ENCODE data around the gene TBC1D9B. TPM values are rescaled to one million over a fixed set of nuclear protein-coding genes. Genes with fewer than 3 reads are reported as not detected.

TBC1D9B gene
- total RNA-seq, 4 donors from 2014 or later = 58.8 to 439 (median 212) TPM

DNA sequence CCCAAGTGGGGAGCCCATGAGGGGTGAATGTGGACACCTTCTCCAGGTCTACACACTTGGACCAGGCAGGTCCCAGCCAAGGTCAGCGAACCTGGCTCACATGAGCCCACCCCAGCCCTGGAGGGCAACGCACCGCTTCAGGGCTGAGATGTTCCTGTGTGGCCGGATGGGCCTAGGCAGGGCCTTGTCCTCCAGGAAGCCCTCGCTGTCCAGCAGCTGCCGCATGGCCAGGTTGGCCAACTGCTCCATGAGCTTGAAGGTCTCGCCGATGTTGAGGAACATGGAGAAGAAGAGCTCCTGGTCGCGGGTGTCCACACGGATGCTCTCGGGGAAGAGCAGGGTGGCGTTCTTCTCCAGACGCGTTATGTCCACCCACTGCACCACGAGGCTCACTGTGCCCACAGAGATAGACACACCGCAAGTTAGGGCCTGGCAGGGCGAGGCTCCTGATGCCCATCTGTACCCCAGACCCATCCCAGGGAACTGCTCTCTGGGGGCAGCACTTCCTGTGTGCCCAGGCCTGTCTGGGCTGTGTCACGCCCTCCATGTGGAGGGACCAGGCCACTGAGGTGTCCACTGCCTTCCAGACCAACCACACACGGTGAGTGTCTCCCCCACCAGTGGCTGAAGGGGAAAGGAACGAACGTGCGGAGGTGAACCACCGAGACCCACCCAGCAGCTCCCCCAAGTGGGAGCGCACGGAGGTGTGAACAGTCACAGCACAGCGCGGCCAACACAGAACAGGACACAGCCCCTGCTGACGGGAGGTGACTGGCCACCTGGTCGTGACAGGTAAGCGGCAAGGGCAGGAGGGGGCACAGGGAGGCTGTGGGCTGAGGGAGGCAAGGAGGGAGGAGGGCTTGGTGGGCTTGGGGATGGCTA, 14.4 kb downstream of the TBC1D9B start:
- H3K27me3 ChIP-seq = no peaks in the 10 kb centered on the region
- no peak overlapping the region for H3K4me3 ChIP-seq
- no peak for ATAC-seq
- no peak overlapping the region for H3K27ac ChIP-seq
- no peaks in the 10 kb centered on the region for H3K4me1 ChIP-seq
- peaks cover 0 to 100% of the 10 kb centered on the region in 2 donors for H3K36me3 ChIP-seq
- no peaks in the 10 kb centered on the region for H3K9me3 ChIP-seq
- 100% methylated on average over 1 of the region's 31 CpGs for WGBS, 2 donors (ENCODE audit: low coverage in 1 of 2)
- TF ChIP-seq EP300 (IDR thresholded peaks at IDR 0.05) (no peak), POLR2A (IDR thresholded peaks at IDR 0.05) (no peak), POLR2AphosphoS5 (IDR thresholded peaks at IDR 0.05) (no peak)
- TF ChIP-seq, protein P1, sequence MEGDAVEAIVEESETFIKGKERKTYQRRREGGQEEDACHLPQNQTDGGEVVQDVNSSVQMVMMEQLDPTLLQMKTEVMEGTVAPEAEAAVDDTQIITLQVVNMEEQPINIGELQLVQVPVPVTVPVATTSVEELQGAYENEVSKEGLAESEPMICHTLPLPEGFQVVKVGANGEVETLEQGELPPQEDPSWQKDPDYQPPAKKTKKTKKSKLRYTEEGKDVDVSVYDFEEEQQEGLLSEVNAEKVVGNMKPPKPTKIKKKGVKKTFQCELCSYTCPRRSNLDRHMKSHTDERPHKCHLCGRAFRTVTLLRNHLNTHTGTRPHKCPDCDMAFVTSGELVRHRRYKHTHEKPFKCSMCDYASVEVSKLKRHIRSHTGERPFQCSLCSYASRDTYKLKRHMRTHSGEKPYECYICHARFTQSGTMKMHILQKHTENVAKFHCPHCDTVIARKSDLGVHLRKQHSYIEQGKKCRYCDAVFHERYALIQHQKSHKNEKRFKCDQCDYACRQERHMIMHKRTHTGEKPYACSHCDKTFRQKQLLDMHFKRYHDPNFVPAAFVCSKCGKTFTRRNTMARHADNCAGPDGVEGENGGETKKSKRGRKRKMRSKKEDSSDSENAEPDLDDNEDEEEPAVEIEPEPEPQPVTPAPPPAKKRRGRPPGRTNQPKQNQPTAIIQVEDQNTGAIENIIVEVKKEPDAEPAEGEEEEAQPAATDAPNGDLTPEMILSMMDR (IDR thresholded peaks at IDR 0.05) = no peak

DNA sequence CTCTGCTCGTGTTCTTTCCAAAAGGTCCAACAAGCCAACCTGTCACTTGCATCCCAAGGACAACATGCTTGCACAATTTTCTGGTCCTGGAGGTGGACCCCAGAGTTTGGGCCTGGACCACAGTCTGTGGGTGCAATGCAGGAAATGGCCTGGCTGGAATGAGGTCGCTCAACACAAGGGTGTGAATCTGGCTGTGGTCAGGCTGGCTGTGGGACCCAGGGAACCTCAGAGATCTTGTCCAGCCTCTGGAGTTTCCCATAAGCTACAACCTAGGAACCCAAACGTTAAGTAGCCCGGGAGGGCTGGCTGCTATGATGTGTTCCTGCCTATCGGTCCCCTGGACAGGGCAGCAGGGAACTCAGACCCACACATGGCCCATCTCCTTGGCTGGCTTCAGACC, 15.4 kb downstream of the TBC1D9B start:
- Histone ChIP-seq H3K4me3 (no peak overlapping the region), H3K9me3 (no peaks in the 10 kb centered on the region), H3K4me1 (no peaks in the 10 kb centered on the region), H3K36me3 (peaks cover 0 to 100% of the 10 kb centered on the region in 2 donors), H3K27ac (no peak overlapping the region), H3K27me3 (no peaks in the 10 kb centered on the region)
- TF ChIP-seq, protein P1 (IDR thresholded peaks at IDR 0.05) = no peak
- TF ChIP-seq POLR2AphosphoS5 (IDR thresholded peaks at IDR 0.05) (no peak), EP300 (IDR thresholded peaks at IDR 0.05) (no peak), POLR2A (IDR thresholded peaks at IDR 0.05) (no peak)
- 100% methylated on average over 2 of the region's 5 CpGs; no CpG with 5 or more reads in 1 of the 2 donors for WGBS, 2 donors (ENCODE audit: low coverage in 1 of 2)
- no peak for ATAC-seq

DNA sequence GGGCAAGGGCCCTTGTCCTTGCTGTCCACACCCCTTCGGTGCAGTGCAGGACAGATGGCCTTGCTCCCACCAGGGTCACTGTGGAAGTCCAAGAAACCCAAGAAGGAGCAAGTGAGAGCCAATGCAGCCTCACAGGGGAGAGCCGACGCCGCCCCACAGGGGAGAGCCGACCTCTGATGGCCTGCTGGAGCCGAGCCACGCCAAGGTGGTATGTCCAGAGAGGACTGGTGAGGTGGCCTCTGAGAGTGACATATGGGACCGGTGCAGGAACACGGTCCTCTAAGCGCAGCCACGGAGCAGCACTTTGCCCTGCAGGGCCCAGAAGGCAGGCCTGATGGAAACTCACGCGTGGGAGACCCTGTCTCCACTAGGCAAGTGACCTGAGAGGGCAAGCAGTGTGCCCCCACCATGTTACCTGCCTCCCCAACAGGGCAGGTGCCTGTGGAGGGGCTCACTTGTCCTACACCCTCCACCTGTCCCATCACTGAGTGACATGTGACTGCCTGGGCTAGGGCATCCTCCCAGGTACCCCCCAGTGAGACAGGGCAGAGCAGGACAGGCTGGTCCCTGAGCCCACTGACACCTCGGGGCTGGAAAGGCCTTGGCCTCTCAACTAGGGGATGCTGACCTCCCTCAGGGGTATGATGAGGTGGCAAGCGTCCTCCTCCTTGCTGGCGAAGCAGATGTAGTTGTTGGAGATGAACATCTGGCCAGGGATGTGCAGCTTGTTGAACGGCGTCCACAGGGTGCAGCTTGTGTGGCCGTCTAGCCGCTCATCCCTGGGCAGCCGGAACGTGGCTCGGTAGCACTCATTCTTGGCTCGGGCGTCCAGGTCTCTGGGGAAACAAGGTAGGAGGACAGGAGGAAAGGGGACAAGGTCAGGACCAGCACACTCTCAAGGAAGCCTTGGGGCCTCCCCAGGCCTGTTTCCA, 16.7 kb downstream of the TBC1D9B start:
- WGBS, 2 donors (ENCODE audit: low coverage in 1 of 2) = 96% methylated on average over 4 of the region's 25 CpGs; no CpG with 5 or more reads in 1 of the 2 donors
- H3K4me1 ChIP-seq = no peaks in the 10 kb centered on the region

DNA sequence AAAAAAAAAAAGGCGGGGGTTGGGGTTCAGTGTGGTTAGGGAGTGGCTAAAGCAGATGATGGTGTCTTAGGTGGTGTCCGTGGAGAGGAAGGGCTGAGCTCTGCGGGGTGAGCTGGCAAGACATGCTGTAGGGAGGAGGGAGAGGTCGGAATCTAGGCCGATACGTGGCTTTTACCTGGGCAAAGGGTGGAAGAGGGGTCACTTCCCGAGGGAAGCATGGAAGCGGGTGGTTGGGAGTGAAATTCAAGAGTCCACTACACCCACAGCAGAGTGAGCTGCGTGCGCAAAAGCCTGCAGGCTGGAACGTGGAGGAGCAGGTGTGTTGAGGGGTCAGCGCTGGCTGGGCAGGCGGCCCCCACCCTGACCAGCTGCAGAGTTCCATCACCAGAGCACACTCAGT, 17.8 kb downstream of the TBC1D9B start:
- WGBS, 2 donors (ENCODE audit: low coverage in 1 of 2) = 80 to 89% methylated on average over 5 to 10 of the region's 13 CpGs
- no peaks in the 10 kb centered on the region for H3K9me3 ChIP-seq
- TF ChIP-seq POLR2A (IDR thresholded peaks at IDR 0.05) (no peak), POLR2AphosphoS5 (IDR thresholded peaks at IDR 0.05) (no peak), EP300 (IDR thresholded peaks at IDR 0.05) (no peak)
- TF ChIP-seq, protein P1 (IDR thresholded peaks at IDR 0.05) = no peak
- no peaks in the 10 kb centered on the region for H3K27me3 ChIP-seq
- no peaks in the 10 kb centered on the region for H3K4me1 ChIP-seq
- no peak overlapping the region for H3K4me3 ChIP-seq
- H3K27ac ChIP-seq = no peak overlapping the region
- H3K36me3 ChIP-seq = peaks cover 0 to 100% of the 10 kb centered on the region in 2 donors
- no peak for ATAC-seq

More for the DNA sequence above, 16.7 kb downstream of the TBC1D9B start:
- no peak overlapping the region for H3K27ac ChIP-seq
- no peaks in the 10 kb centered on the region for H3K27me3 ChIP-seq
- no peak for ATAC-seq
- TF ChIP-seq POLR2AphosphoS5 (IDR thresholded peaks at IDR 0.05) (no peak), POLR2A (IDR thresholded peaks at IDR 0.05) (no peak), EP300 (IDR thresholded peaks at IDR 0.05) (no peak)
- TF ChIP-seq, protein P1 (IDR thresholded peaks at IDR 0.05) = no peak
- no peaks in the 10 kb centered on the region for H3K9me3 ChIP-seq
- H3K36me3 ChIP-seq = peaks cover 0 to 100% of the 10 kb centered on the region in 2 donors
- no peak overlapping the region for H3K4me3 ChIP-seq

Measured in gastroesophageal sphincter (tissue), 4 donors.